ENCODE results near the gene CAPN15.
"Not testable (repeated sequence)": the region's sequence is repeated elsewhere in the genome, so short reads cannot be mapped to it uniquely, and the experiment has no call there.

CAPN15 gene

DNA sequence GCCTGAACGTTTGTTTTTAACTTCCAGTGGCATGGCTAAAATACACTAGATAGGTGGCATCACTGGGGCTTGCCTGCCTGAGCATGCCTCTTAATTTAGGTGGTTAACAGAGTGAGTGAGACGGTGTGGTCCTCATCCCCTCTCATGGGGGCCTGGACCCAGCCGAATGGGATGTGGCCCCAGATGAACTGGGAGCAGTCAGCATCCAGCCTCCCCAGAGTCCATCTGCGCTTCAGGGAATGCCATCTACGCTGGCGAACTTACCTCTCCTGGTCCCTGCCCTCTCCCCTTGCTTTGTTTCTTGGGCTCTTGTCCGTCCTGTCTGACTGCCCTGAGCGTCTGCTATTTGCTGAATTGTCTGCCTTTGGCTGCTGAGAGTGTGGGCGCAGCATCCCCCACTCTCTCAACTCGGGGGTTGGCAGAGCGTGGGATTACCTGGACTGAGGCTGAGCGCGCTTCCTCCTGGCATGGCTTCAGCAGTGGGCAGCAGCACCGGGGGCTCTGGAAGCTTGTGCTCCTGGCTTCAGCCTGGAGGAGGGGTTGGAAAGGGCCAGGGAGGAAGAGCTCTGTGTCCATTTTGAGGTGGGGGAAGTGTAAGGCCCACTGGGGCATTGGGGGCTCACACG, 64.5 kb downstream of the CAPN15 start:
- DNase-seq (ENCODE audit: low read depth, low spot score) = no peak

DNA sequence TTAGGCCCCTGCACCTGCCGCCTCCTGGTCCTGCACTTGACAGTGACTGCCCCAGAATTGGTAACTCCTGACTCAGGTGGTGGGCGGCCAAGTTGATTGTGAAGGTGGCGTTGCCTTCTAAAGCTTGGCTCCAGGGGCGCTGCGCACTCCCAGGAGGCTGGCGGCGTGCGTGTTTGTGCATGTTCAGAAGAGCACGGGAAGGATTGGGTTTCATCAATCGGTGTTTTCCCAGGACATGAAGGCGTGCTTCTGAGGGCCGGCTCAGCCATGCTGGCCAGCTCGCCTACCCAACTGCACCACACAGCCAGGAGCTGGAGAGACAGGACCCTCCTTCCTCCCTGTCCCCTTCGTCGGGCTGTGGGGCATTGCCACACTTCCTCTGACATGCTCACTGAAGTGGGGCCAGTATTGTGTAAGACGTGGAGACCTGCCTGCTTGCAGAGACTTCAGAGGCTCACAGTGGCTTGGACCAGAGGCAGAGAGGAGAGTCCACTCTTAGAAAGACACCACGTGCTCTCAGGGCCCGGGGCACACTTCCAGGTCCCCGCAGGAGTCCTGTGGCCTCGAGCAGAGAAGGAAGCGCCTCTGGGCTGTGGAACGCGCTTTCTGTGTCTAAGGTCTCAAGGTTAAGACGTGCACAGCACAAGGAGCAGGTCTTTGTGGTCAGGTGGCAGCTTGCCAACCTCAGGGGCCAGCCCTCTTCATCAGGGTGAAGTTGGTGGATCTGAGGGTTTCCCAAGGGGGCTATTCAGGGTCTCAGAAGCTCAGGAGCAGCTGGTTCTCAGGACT, 65.2 kb downstream of the CAPN15 start:
- DNase-seq (ENCODE audit: low read depth, low spot score) = no peak

DNA sequence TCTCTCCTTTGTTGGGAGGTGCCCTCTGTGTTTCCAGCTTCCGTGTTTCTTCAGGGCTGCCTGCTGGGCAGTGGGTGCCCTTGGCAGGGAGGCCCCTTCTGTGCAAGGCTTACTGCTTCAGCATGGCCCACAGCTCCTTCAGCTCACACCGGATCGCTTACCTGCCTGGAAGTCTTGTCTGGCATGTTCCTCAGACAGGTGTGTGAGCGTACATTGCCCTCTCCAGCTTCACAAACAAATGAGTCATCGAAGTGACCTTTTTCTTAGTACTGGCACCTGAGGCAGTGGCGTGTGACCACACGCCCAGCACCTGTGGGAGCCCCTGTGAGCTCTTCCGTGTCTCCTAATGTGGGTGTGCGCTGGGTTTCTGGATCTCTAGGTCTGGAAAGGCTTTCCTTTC, 65.9 kb downstream of the CAPN15 start:
- no peak for DNase-seq (ENCODE audit: low read depth, low spot score)

DNA sequence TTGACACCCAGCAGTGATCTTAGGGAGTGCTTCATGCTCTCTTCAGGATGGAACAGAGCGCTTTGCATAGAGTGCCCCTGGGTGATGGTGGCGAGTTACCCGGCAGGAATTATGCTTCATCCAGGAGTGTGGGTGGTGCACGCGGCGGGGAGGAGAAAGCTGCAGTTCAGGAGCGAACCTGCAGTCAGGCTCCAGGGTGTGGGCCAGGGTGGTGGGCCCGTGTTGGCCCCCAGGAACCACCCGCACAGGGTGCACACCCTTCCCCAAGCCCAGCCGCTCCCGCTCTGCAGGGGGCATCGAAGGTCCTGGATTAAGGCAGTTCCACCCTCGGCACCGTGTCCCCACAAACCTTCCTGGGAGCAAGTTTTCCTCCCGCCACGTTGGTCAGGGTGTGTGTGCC, 66.3 kb downstream of the CAPN15 start:
- no peak for DNase-seq (ENCODE audit: low read depth, low spot score)

DNA sequence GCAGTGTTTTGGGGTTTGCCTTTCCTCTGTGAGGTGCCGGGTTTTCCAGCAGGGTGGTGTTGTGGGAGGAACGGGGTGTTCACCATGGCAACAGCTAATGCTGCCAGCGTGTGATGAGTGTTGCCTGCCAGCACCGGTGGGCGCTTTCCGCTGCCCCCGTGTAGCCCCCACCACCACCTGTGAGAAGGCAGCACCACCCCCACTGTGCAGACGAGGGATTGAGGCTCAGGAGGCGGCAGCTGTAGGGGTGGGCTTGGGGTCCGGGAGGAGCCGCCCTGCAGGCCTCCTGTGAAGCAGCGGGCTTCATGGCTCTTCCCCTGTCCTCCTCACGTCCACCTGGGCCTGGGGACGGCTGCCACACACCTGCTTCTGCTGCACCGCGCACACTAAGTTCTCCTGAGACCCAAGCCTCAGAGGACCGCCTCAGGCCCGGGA, 67.6 kb downstream of the CAPN15 start:
- no peak for DNase-seq (ENCODE audit: low read depth, low spot score)

DNA sequence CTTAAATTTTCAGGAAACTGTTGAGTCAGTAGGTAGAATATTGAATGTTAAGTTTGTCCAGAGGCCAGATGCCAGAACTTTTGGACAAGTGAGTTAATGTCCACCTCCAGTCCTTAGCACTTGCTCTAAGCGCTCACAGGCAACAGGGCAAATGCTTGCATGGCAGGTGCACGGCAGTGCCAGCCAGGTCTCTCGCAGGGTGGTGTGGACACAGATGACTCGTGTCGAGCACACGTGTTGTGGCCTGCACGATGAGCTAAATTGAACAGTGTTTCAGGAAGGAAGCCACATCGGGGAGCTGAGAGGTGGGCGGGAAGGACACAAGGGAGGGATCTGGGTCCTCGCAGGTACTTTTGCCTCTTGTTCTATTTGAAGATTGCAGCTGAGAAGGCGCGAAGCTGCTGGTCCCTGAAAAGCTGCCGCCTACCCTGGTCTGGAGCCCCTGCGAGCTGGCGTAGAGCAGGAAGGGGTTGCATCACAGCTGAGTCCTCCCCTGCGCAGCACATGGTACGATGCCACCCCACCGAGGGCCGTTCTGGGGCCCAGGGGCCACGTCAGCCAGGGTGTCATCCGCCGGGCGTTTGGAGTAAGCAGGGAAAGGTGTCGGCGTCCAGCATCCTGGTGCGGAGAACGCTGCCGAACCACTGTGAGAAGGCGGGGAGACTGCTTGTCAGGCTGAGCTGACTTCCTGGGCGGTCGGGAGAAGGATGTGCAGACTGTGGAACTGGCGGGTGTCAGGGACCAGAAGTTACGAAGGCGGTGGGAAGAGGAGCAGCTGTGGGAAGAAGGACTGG, 68.6 kb downstream of the CAPN15 start:
- no peak for DNase-seq (ENCODE audit: low read depth, low spot score)

DNA sequence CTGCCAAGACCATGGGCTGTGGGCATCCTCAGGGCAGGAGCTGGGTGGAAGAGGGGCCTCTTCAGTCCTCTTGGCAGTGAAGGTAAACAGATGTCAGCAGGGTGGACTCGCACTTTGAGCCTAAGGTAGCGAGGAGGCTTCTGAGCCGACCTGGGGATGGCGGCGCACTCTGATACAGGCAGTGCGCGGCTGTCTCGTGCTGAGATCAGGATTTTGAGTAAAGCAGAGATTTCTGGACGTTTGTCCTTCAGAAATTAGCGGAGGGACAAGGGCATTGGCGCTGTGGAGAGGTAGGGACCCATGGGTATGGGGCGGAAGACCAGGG, 69.2 kb downstream of the CAPN15 start:
- DNase-seq (ENCODE audit: low read depth, low spot score) = no peak

DNA sequence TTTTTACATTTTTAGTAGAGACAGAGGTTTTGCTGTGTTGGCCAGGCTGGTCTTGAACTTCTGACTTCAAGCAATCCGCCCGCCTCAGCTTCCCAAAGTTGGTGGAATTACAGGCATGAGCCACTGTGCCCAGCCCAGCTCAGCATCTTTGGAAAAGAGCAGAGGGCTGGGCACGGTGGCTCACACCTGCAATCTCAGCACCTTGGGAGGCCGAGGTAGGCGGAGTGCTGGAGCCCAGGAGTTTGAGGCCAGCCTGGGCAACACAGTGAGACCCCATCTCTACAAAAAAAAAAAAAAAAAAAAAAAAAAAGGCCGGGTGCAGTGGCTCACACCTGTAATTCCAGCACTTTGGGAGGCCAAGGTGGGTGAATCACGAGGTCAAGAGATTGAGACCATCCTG, 70.1 kb downstream of the CAPN15 start:
- not testable (repeated sequence) for DNase-seq (ENCODE audit: low read depth, low spot score)

DNA sequence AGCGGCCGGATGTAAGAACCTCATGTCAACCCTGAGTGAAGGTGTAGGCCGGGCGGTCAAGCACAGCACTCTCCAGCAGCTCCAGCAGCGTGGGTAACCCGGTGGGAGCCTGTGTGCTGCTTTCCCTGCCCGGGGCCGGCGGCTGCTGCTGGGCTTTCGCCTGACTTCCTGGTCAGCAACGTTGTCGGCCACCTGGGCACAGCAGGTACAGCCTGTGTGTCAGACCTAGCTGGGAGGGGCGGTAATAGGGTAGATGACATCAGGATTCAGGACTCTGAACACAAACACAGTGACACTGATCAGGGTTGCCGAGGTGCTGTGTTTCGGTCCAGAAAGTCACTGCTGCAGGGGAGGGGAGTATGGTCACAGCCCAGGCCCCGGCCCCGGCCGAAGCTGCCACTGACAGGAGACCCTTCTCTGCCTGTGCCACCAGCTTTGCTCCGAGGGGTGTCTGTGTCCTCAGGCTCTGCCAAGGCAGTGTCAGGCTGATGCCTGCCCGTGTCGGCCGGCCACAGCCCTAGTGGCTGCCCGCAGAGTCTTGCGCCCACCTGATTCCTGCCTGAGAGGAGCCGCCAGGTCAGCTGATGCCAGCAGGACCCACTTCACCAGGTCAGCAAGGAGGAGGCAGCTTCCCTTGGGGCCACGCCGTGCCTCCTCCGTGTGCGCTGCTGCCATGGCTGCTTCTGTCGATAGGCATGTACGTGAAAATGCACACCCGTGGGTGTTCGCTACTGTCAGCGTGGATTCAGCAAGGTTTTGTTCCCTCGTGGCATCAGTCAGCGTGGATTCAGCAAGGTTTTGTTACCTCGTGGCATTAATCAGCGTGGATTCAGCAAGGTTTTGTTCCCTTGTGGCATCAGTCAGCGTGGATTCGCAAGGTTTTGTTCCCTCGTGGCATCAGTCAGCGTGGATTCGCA, 71.6 kb downstream of the CAPN15 start:
- no peak for DNase-seq (ENCODE audit: low read depth, low spot score)

DNA sequence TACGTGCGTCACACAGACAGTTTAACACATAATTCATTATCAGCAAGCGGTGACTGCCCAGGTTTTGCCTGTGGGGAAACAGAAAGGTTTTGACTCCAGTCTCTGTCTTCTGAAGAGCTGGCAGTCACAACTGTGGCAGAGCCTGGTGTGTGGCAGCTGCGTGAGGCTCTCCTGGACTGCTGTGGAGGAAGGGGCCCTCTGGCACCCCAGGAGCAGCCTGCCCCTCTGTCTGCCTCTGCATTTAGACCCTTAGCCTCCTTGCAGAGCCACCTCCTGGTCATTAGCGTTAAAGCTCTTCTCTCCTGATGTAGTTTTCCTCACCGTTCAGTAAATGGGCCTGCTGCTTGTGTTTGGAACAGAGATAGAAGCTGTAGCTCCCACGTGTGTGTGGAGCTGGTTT, 73.3 kb downstream of the CAPN15 start:
- DNase-seq (ENCODE audit: low read depth, low spot score) = no peak

DNA sequence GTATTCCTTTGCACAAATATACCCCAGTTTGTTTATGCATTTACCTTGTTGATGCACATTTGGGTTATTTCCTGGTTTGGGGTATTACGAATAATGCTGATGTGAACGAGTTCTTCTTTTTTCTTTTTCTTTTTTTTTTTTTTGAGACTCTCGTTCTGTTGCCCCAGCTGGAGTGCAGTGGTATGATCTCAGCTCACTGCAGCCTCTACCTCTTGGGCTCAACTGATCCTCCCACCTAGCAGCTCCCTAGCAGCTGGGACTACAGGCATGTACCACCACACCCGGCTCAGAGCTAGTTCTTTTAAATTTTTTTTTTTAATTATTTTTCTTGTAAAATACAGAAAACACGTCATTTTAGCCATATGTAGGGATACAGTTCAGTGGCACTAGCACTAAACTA, 76.4 kb downstream of the CAPN15 start:
- no peak for DNase-seq (ENCODE audit: low read depth, low spot score)

Measured in activated naive CD8-positive, alpha-beta T cell treated with anti-CD3 and anti-CD28 coated beads, Interleukin-2, amount 50 U/mL, for 16 hours (primary cell).